HepG2 (cell line): ENCODE data around the gene ARMC5. TPM values are rescaled to one million over a fixed set of nuclear protein-coding genes. Genes with fewer than 3 reads are reported as not detected.

Experiments used
- AHR ChIP-seq: IDR thresholded peaks from 2 replicates; pipeline ENCODE4 v1.6.1; 2018; ENCODE audit warnings: missing genetic modification reagents, missing compliant biosample characterization
- BCL6 ChIP-seq: IDR thresholded peaks from 2 replicates; pipeline ENCODE4 v1.6.1; 2016; ENCODE audit warnings: missing genetic modification reagents, missing compliant biosample characterization
- GABPA ChIP-seq, 2 experiments: IDR thresholded peaks; 2 replicates each; pipeline ENCODE4 v1.6.1; 2011 to 2016; ENCODE audit warnings: low read depth in 2 of 2, low read length in 1 of 2, missing biosample characterization in 1 of 2, missing genetic modification characterization in 1 of 2
- KLF16 ChIP-seq, 2 experiments: sonication (generic) in 1 of 2; formaldehyde crosslinking in 1 of 2; IDR thresholded peaks; 2 replicates each; pipeline versions ENCODE4 v1.6.1 to v1.8.0; 2016 to 2023; ENCODE audit warnings: missing genetic modification reagents in 2 of 2, missing compliant biosample characterization in 1 of 2
- MAZ ChIP-seq, 2 experiments: sonication (generic) in 1 of 2; formaldehyde crosslinking in 1 of 2; IDR thresholded peaks; 2 replicates each; pipeline versions ENCODE4 v1.5.0 to v1.6.1; 2012 to 2020; ENCODE audit warnings: low read depth in 2 of 2, mild to moderate bottlenecking in 2 of 2, borderline replicate concordance in 1 of 2, improper control_type of control experiment in 1 of 2, low read length in 1 of 2, missing genetic modification reagents in 1 of 2, moderate library complexity in 1 of 2
- MIER3 ChIP-seq: IDR thresholded peaks from 2 replicates; pipeline ENCODE4 v1.6.1; 2016; ENCODE audit warnings: missing compliant biosample characterization, borderline replicate concordance
- NAIF1 ChIP-seq: sonication (generic); formaldehyde crosslinking; IDR thresholded peaks from 2 replicates; pipeline ENCODE4 v1.5.0; 2020; ENCODE audit warnings: mild to moderate bottlenecking, missing genetic modification reagents, borderline replicate concordance
- SIN3B ChIP-seq: fragments of 150-350 bp; IDR thresholded peaks from 2 replicates; pipeline ENCODE4 v1.6.1; 2014; ENCODE audit warnings: low read length
- TCF7 ChIP-seq: sonication (generic); IDR thresholded peaks from 2 replicates; pipeline ENCODE4 v1.6.1; 2016; ENCODE audit warnings: antibody characterized with exemption, low read depth
- ZNF274 ChIP-seq: sonication (generic); formaldehyde crosslinking; IDR thresholded peaks from 2 replicates; pipeline ENCODE4 v1.5.1; 2020; ENCODE audit warnings: mild to moderate bottlenecking, missing genetic modification reagents
- ZNF317 ChIP-seq: sonication (generic); formaldehyde crosslinking; IDR thresholded peaks from 2 replicates; pipeline ENCODE4 v1.5.0; 2020; ENCODE audit warnings: mild to moderate bottlenecking, missing genetic modification reagents
- ZNF431 ChIP-seq: sonication (generic); formaldehyde crosslinking; IDR thresholded peaks from 2 replicates; pipeline ENCODE4 v1.9.0; 2022; ENCODE audit warnings: missing genetic modification reagents, low read depth, mild to moderate bottlenecking, borderline replicate concordance
- ZNF550 ChIP-seq: sonication (generic); formaldehyde crosslinking; IDR thresholded peaks from 2 replicates; pipeline ENCODE4 v1.4.0; 2020; ENCODE audit warnings: mild to moderate bottlenecking, missing genetic modification reagents, borderline replicate concordance
- ZNF589 ChIP-seq: sonication (generic); formaldehyde crosslinking; conservative IDR thresholded peaks from 2 replicates; pipeline ENCODE4 v1.8.0; 2022; ENCODE audit warnings: mild to moderate bottlenecking, moderate library complexity, missing genetic modification reagents
- ZNF790 ChIP-seq: sonication (generic); formaldehyde crosslinking; IDR thresholded peaks from 2 replicates; pipeline ENCODE4 v1.8.0; 2022; ENCODE audit warnings: missing genetic modification reagents, mild to moderate bottlenecking, borderline replicate concordance
- polyA plus RNA-seq, 8 experiments: library from polyadenylated mRNA; depleted of rRNA in 3 of 8; stranded (reverse) in 7 of 8; unstranded in 1 of 8; fragments of >200 nt; fragmentation: Illumina TruSeq in 4 of 8; extraction: Trizol in 4 of 8; gene quantifications; 2 replicates each; pipeline versions ENCODE4 v1.2.1 to v1.2.3, GENCODE V29; 2011 to 2016; ENCODE audit warnings: low read depth in 4 of 8, missing spikeins in 1 of 8, mixed read lengths in 1 of 8; ENCODE audit not compliant: insufficient read depth in 1 of 8
- total RNA-seq, 5 experiments: library from RNA; depleted of rRNA; stranded (reverse); fragments of >200 nt; fragmentation: Illumina TruSeq; extraction: Trizol; gene quantifications; 2 replicates each; pipeline ENCODE4 v1.2.3, GENCODE V29; 2016; ENCODE audit warnings: low read depth in 1 of 5
- TF ChIP-seq, protein P1 (sequence below), 2 experiments: sonication (generic) in 1 of 2; formaldehyde crosslinking in 1 of 2; IDR thresholded peaks; 2 replicates each; pipeline versions ENCODE4 v1.6.1 to v1.9.0; 2014 to 2022; ENCODE audit warnings: antibody characterized with exemption in 1 of 2, borderline replicate concordance in 1 of 2, inconsistent platforms in 1 of 2, low read depth in 1 of 2, missing genetic modification reagents in 1 of 2
- TF ChIP-seq, protein P2 (sequence below): sonication (generic); formaldehyde crosslinking; IDR thresholded peaks from 2 replicates; pipeline ENCODE4 v1.8.0; 2022; ENCODE audit warnings: missing genetic modification reagents, mild to moderate bottlenecking, inconsistent platforms, borderline replicate concordance
- TF ChIP-seq, protein P3 (sequence below): sonication (generic); formaldehyde crosslinking; IDR thresholded peaks from 2 replicates; pipeline ENCODE4 v1.8.0; 2022; ENCODE audit warnings: mild to moderate bottlenecking, missing genetic modification reagents; ENCODE audit not compliant: insufficient replicate concordance

The ARMC5 gene
- total and polyA plus RNA-seq, 2 of the 13 experiments (the other 11 are each of a cell fraction or from before 2014, with no cell fraction given), result 10.8 to 22.3 TPM

DNA sequence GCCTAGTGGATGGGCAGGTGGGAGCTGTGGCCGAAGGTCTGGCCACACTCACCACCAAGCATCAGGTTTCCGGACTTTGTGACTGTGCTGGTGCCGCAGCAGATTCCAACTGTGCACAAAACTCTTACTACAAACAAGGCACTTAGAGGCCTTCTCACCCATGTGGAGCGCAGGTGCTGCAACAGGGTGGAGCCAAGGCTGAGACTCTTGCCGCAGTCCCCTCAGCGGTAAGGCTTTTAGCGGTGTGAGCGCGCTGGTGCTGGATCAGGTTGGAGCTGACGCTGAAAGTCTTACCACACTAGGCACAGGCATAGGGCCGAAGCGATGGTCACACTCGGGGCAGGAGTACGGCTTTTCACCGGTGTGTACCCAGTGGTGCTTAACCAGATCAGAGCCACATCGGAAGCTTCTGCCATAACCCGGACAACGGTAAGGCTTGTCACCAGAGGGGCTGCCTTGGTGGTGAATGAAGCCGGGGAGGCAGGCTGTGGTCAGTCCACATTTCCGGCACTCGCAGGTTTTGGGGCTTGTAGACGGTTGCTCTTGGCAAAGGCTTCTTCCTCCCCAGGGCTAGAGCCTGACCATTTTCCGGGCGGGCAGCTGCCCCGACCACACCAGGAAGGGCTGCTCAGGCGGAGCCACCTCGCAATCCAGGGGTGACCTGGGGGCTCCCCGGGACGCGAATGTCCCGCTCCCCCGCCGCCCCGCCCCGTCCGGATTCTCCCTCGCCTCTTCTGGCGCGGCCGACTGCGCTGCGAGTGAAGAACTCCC lies 1.0 kb upstream of the ARMC5 start (continued):
- TF ChIP-seq, protein P1, sequence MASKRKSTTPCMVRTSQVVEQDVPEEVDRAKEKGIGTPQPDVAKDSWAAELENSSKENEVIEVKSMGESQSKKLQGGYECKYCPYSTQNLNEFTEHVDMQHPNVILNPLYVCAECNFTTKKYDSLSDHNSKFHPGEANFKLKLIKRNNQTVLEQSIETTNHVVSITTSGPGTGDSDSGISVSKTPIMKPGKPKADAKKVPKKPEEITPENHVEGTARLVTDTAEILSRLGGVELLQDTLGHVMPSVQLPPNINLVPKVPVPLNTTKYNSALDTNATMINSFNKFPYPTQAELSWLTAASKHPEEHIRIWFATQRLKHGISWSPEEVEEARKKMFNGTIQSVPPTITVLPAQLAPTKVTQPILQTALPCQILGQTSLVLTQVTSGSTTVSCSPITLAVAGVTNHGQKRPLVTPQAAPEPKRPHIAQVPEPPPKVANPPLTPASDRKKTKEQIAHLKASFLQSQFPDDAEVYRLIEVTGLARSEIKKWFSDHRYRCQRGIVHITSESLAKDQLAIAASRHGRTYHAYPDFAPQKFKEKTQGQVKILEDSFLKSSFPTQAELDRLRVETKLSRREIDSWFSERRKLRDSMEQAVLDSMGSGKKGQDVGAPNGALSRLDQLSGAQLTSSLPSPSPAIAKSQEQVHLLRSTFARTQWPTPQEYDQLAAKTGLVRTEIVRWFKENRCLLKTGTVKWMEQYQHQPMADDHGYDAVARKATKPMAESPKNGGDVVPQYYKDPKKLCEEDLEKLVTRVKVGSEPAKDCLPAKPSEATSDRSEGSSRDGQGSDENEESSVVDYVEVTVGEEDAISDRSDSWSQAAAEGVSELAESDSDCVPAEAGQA (IDR thresholded peaks at IDR 0.05; ENCODE audit: low read depth), result peak; percentile 46; the same call in 1 of the 2 replicates
- TF ChIP-seq, protein P1 (CRISPR knock-in tag; IDR thresholded peaks at IDR 0.05; ENCODE audit: borderline replicate concordance), result peak; percentile 25; the same call in 1 of the 2 replicates
- TF ChIP-seq ZNF790 (CRISPR knock-in tag) (peak; percentile 7; the same call in 1 of the 2 replicates), BCL6 (CRISPR knock-in tag) (peak; percentile 92), ZNF317 (CRISPR knock-in tag) (peak; percentile 73), ZNF431 (CRISPR knock-in tag) (peak; percentile 94), ZNF274 (CRISPR knock-in tag) (peak; percentile 91), ZNF589 (CRISPR knock-in tag) (peak; percentile 84), MIER3 (CRISPR knock-in tag) (peak; percentile 63; the same call in 1 of the 2 replicates), ZNF550 (CRISPR knock-in tag) (peak; percentile 69; the same call in 1 of the 2 replicates), MAZ (IDR thresholded peaks at IDR 0.05; ENCODE audit: borderline replicate concordance, low read depth, low read length) (peak; percentile 65; the same call in 1 of the 2 replicates), MAZ (CRISPR knock-in tag; IDR thresholded peaks at IDR 0.05; ENCODE audit: low read depth) (peak; percentile 92), KLF16 (CRISPR knock-in tag; IDR thresholded peaks at IDR 0.05) (peak in 1 of 2 experiments; percentile 82; a peak in 2 of 4 replicates), NAIF1 (peak; percentile 88; the same call in 1 of the 2 replicates), TCF7 (peak; percentile 6; the same call in 1 of the 2 replicates), GABPA (IDR thresholded peaks at IDR 0.05; ENCODE audit: low read depth, low read length) (no peak), GABPA (CRISPR knock-in tag; IDR thresholded peaks at IDR 0.05; ENCODE audit: low read depth) (peak; percentile 67), AHR (CRISPR knock-in tag) (peak; percentile 88; the same call in 1 of the 2 replicates), SIN3B (no peak)
- TF ChIP-seq, protein P2, sequence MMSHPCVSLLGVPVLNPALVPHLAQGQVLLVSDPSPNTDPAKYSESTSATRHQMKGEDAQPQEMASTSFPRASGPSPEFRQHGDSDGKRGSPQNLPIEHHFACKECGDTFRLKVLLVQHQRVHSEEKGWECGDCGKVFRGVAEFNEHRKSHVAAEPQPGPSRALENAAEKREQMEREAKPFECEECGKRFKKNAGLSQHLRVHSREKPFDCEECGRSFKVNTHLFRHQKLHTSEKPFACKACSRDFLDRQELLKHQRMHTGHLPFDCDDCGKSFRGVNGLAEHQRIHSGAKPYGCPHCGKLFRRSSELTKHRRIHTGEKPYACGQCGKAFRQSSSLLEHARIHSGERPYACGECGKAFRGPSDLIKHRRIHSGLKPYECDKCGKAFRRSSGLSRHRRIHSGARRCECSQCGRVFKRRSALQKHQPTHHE (CRISPR knock-in tag), result peak; percentile 68
- TF ChIP-seq, protein P3, sequence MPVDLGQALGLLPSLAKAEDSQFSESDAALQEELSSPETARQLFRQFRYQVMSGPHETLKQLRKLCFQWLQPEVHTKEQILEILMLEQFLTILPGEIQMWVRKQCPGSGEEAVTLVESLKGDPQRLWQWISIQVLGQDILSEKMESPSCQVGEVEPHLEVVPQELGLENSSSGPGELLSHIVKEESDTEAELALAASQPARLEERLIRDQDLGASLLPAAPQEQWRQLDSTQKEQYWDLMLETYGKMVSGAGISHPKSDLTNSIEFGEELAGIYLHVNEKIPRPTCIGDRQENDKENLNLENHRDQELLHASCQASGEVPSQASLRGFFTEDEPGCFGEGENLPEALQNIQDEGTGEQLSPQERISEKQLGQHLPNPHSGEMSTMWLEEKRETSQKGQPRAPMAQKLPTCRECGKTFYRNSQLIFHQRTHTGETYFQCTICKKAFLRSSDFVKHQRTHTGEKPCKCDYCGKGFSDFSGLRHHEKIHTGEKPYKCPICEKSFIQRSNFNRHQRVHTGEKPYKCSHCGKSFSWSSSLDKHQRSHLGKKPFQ (CRISPR knock-in tag), result peak; percentile 94
